SKM-1 (cell line): ENCODE measurements around the gene NME7.

Experiments used
- DNase-seq: peaks from one replicate; lab custom pipeline; 2025; ENCODE audit not compliant: unreplicated experiment; lab: John Stamatoyannopoulos, UW

NME7 gene

GRCh38 chr1:169108863-169109560, 258.6 kb downstream of the NME7 start:
- DNase-seq, result no peak

- DNase-seq, result no peak
Measured at GRCh38 chr1:169108223-169108622, 259.4 kb downstream of the NME7 start.

GRCh38 chr1:169107603-169108208, 259.9 kb downstream of the NME7 start:
- DNase-seq, result no peak

GRCh38 chr1:169106921-169107602, 260.5 kb downstream of the NME7 start:
- no peak for DNase-seq

GRCh38 chr1:169106095-169106920, 261.3 kb downstream of the NME7 start, which contains the start of gene ATP1B1:
Gene ATP1B1, plus strand, starts transcription at chr1:169106690. Its CDS starts 140 bp downstream, at chr1:169106830.
- DNase-seq, result peak; percentile 91

- no peak for DNase-seq
Measured at GRCh38 chr1:169105434-169106094, 262.0 kb downstream of the NME7 start.

GRCh38 chr1:169105087-169105433, 262.5 kb downstream of the NME7 start:
- DNase-seq, result no peak

GRCh38 chr1:169103480-169103893, 264.1 kb downstream of the NME7 start:
- DNase-seq, result no peak

- DNase-seq, result no peak
Measured at GRCh38 chr1:169103002-169103401, 264.6 kb downstream of the NME7 start.

GRCh38 chr1:169102567-169102966, 265.0 kb downstream of the NME7 start:
- no peak for DNase-seq

GRCh38 chr1:169100651-169101088, 266.9 kb downstream of the NME7 start:
- DNase-seq, result no peak

- no peak for DNase-seq
Measured at GRCh38 chr1:169100208-169100607, 267.4 kb downstream of the NME7 start.

GRCh38 chr1:169099561-169099960, 268.0 kb downstream of the NME7 start:
- no peak for DNase-seq

GRCh38 chr1:169098380-169098779, 269.2 kb downstream of the NME7 start:
- no peak for DNase-seq

- DNase-seq, result no peak
Measured at GRCh38 chr1:169094897-169095569, 272.6 kb downstream of the NME7 start.

- DNase-seq, result no peak
Measured at GRCh38 chr1:169092399-169092798, 275.2 kb downstream of the NME7 start.

- DNase-seq, result no peak
Measured at GRCh38 chr1:169091480-169091941, 276.1 kb downstream of the NME7 start.

GRCh38 chr1:169090900-169091311, 276.7 kb downstream of the NME7 start:
- DNase-seq, result no peak

- no peak for DNase-seq
Measured at GRCh38 chr1:169090308-169090899, 277.2 kb downstream of the NME7 start.

- DNase-seq, result no peak
Measured at GRCh38 chr1:169089776-169090175, 277.8 kb downstream of the NME7 start.
